HG03378 (cell line): Measurements from ENCODE around the gene ARHGAP22.

Source experiments
- ATAC-seq: cut with Tn5 transposase; IDR thresholded peaks from one replicate; pipeline ENCODE4 v1.9.1; 2021; ENCODE audit warnings: mild to moderate bottlenecking, moderate library complexity; ENCODE audit not compliant: unreplicated experiment

ARHGAP22 gene

DNA sequence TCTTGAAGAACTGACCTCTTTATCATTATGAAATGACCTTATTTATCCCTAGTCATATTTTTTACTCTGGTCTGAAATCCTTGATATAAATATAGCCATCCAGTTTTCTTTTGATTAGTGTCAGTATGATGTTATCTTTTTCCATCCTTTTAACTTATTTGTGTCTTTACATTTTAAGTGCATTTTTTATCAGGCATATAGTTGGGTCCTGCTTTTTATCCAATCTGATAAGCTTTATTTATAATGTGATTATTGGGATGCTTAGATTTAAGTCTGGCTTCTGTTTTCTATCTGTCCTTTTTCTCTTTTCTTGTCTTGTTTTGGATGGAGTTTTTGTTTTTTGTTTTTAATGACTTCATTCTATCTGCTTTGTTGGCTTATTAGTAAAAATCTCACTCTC, 119.2 kb downstream of the ARHGAP22 start:
- ATAC-seq, result no peak

DNA sequence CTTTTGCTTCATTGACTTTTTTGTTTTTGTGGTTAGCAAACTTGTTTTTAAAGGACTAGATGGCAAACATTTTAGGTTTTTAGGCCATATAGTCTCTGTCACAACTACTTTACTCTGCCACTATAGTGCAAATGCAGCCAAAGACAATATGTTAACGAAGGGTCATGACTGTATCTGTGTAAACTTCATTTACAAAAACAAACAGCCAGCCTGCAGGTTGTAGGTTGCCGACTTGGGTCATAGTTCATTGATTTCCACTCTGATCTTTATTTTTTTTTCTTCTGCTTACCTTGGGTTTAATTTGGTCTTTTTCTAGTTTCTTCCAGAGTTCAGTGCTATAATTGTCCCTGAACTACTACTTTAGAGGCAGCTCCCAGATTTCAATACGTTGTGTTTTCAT, 120.0 kb downstream of the ARHGAP22 start:
- ATAC-seq, result no peak

DNA sequence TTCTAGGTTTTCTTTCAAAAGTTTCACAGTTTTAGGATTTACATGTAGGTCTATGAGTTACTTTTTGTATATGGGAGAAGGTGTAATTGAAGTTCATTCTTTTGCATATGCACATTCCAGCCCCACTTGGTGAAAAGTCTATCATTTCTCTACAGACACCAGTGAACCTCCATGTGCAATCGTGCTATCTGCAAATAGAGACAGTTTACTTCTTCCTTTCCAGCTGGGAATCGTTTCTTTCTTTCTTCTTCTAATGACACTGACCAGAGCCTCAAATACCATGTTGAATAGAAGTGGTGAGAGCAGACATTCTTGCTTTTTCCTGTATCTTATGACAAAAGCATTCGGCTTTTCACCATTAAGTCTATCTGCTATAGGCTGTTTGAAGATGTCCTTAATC, 122.7 kb downstream of the ARHGAP22 start:
- ATAC-seq, result no peak

DNA sequence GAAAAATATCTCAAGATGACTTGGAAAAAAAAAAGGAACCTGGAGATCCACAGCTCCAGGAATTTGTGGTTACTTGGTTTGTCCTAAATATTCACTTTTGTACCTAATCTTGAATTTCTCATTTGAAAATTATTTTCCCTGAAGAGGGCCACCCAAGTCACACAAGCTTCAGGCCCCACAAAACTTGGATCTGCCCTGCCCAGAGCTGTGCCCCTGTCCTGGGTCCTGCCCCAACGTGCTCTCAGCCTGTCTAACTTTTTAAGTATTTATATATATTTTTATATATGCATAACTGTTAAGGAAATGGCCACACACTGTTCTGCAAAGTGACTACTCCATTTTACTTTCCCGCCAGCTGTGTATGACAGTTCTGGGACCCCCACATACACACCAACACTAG, 123.5 kb downstream of the ARHGAP22 start:
- ATAC-seq, result no peak

DNA sequence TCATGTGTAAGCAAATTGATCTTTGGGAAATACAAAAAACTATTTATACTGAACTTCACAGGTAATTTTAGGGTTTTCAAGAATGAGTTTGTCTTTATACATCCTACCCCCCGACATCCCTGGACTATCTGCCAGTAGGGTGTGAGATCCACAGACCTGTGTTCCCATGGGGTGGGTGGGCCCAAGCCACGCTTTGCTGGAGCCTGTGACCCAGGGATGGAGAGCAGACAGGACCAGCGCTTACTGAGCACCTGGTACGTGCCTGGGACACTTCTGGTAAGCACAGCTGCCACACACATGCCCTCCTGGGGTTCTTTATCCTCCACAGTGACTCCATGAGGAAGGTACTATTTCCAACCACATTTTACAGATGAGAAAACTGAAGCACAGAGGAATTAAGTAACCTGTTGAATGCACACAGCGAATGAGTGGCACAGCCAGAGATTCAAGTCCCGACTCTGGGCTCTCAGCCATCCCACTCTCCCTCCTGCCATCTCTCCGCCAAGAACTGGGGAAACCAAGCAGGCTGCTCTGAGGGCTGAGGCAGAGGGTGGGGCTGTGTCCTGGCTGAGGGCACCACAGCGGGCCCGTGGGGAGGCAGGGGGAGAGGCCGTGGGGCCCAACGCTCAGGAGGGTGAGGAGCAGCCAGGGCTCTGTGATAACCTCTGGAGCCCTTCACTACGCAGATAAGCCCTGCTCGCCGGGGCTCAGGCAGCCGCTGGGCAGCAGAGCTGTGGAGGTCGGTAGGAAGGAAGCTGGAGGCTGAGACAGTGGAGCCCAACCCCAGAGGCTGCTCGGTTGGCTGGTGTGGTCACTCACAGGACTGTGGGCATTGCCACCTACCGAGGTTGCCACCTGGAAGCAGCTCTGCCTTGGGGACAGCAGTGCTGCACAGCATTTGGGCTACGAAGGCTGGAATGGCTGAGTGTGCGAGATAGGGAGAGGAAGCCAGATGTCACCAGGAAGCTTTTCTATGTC, 124.2 kb downstream of the ARHGAP22 start:
- ATAC-seq, result no peak

DNA sequence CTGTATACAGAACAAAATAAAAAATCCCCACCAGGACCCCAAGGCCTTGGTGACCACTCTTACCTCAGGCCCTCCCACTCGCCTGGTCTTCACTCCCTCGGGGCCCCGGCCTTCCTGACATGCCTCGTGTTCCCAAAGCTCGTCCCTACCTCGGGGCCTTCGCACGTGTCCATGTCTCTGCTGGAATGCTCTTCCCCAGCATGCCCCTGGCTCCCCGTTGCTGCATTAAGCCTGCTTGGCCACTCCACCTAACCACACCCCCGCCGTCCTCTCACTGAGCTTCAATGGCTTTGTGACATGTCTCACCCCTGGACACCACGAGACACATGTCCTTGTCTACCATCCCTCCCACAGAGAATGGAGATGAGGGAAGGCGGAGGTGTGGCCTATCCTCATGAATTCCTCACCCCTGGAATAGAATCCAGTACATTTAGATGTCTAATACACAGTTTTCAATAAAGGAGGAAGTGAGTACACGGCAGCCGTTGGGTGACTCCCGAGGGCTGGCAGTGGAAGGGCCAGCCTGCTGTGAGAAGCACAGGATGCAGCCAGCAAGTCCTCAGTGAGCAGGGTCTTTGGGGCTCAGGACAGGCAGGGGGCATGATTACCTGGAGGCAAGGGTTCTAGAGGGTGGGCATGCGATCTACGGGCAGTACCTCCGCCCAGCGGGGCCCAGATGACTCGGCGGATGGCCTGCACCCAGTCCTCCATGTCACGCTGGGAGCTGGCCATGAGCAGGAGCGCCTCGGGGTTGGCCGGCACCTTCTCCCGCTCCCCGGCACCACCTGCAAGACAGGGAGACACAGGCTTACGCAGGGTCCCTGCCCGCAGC, 125.7 kb downstream of the ARHGAP22 start:
- ATAC-seq, result no peak

DNA sequence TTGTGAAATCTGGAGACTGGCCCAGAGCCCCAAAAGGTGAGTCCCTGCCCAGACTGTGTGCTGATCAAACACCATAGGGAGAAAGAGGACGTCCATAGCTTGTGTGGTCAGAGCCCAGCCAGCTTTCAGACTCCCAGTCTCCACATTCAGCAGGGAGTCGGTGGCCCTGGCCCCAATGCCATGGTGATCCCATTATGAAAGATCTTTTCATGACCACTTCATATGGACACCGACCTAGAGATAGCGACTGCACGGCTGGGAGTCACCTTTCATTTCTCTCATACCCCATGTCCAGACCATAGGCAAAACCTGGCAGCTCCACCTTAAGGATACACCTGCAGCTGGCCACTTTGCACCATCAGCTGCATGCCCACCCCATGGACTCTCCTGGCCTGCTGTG, 126.4 kb downstream of the ARHGAP22 start:
- no peak for ATAC-seq

DNA sequence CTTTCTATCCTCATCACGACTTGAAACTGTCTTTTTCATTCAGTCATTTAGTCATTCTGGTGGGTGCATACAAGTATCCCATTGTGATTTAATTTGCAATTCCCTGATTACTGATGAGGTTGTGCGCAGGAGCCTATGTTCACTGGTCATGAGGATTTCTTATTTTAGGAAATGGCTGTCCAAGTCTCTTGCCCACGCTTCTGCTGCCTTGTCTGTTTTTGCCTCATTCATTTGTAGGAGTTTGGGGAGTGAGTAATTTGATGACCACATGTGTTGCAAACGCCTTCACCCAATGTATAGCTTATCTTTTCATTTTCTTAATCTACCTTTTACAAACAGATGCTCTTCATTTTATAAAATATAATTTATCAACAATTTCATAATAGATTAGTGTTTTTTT, 127.3 kb downstream of the ARHGAP22 start:
- ATAC-seq, result no peak

DNA sequence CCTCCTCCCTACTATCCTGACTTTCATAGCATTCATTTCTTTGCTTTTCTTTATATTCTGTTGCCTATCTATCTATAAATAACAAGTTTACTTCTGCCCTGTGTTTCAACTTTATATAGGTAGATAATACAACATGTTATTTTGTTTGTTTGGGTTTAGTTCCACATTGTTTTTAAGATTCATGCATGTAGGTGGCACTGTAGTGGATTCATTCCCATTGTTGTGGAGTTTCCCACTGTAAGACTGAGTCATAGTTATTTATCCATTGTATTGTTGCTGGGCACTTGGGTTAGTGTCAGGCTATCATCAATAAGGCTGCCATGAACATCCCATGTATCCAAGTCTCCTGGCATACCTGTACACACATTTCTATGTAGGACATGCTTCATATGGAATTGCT, 127.7 kb downstream of the ARHGAP22 start:
- no peak for ATAC-seq

DNA sequence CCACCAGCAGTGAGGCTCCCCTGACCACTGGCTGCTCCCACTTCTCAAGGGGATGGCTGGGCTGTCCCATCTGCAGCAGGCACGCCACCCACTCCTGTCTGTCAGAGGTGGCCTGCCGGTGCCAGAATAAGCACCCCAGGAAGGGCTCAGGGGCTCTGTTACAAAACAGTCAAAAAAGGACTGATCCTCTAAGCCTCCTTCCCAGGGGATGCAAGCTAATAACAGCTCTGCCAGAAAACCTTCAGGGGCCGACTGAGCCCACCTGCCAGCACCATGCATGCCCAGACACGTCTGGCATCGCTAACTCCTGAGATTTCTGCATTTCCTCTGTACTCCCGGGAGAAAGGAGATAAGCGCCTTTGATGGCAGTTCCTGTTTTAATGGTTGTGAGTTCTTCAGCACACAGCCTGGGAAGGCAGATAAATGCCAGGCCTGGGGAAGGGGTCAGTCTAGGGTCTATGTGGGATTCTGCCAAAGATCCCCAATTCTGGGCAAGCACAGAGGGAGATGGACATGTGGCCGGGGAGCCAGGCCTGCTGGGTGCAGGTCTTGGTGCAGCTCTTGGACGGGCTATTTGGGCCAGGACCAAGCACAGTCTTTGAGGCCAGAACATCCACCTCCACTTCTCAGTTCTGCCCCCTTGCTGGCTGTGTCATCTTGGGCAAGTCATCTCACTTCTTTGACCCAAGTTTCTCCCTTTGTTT, 128.4 kb downstream of the ARHGAP22 start:
- ATAC-seq, result no peak

DNA sequence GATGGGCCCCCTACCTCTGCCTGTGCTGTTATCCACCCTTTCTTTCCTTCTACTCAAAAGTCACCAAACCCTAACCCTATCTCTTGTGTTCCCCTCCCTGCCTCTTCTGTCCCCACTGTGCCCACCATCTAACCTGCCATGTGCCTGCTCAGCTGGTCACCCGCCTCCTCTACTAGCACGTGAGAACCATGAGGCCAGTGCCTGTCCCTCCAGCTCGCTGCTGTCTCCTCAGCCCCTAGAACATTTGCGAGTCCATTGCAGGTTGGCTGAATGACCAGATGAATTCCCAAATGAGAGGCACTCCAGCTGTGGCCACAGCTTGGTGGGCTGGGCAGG, 129.0 kb downstream of the ARHGAP22 start:
- no peak for ATAC-seq

DNA sequence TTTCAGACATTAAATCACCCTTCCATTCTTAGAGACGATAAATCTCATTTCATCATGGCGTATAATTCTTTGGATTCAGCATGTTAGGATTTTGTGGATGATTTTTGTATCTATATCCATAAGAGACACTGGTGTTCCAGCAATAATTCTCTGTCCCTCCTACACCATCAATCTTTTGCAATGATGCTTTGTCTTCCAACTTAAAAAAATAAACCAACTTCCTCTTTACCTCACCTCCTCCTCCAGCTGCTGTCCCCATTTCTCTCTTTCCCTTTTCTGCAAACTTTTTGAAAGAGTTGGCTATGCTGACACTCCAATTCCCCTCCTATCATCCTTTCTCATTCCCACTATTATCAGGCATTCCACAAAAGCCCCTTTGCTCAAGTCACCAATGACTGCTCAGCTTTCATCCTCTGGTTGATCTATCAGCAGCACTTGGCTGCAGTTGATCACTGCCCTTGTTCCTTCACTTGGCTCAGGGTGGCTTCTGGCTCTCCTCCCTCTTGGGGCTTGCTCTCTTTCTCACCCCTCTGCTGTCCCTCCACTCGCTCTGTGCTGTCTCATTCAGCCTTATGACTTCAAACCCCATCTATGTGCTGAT, 130.0 kb downstream of the ARHGAP22 start:
- ATAC-seq, result no peak

DNA sequence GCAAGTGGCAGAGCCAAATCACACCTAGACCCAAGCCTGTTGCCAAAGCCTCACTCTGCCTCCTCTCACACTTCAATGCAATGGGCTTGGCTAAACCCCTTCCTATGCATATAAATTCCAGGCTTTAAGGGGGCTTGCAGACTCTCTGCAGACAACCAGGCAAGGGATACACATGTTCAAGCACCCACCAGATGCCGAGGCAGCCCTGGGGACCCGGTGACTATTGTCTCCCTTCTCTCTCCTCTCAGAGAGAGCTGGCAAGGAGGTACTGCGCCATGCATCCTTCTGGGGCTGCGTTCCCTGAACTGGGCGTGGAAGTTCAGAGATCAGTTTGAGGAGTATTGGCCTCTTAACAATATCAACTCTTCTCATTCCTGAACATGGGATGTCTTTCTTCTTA, 131.2 kb downstream of the ARHGAP22 start:
- ATAC-seq, result no peak

DNA sequence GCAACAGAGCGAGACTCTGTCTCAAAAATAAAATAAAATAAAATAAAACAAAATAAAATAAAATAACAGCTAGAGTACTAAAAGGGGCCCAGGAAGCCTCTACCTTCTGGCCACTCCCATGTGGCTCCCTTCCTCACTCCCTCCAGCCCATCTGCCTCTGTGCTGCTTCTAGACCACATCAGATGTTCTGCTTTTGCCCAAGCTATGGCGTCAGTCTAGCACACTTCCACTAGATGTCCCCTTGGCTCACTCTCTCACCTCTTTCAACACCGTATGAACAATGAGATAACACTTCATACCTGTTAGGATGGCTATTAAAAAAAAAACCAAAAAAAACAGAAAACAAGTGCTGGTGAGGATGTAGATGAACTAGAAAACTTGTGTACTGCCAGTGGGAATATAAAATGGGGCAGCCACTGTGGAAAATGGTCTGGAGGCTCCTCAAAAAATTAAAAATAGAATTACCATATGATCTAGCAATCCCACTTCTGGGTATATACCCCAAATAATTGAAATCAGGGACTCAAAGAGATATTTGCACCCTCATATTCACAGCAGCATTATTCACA, 132.3 kb downstream of the ARHGAP22 start:
- ATAC-seq, result no peak

DNA sequence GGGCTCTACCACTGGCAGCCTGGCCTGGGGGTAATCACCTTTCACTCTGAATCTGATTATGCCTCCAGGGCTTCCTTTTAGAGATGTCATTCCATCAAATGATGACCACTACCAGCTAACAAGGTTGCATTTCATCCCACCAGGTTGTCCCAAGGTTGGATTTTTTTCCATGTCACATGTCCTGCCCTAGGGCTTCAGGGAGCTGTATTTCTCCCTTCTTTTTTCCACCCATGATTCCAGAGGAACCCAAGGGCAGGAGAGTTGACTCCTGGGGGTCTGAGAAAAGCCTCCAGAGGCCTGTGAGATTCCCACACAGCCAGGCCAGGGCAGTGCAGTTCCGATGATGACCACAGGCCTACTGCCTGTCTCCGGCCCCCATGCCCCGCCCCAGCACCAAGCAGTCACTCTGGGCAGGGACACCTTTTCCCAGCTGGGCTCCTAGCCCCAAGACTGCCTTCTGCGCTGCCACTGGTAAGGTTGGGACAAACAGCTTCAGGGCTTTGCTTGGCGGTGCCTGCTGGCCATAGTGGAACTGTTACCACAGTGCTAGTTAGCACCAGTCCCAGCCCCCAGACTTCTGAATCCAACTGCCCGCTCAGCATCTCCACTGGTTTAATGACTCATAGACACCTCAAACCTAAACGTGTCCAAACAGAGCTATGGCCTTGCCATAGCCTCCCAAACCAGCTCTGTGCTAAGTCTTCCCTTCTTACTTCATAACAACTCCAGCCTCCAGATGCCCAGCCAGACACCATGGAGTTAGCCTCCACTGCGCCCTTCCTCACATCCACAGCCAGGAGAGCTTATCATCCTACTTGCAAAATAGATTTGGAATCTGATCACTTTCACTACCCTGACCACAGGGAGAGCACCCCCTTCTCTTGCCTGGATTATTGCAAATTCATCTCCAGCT, 133.7 kb downstream of the ARHGAP22 start:
- ATAC-seq, result no peak

DNA sequence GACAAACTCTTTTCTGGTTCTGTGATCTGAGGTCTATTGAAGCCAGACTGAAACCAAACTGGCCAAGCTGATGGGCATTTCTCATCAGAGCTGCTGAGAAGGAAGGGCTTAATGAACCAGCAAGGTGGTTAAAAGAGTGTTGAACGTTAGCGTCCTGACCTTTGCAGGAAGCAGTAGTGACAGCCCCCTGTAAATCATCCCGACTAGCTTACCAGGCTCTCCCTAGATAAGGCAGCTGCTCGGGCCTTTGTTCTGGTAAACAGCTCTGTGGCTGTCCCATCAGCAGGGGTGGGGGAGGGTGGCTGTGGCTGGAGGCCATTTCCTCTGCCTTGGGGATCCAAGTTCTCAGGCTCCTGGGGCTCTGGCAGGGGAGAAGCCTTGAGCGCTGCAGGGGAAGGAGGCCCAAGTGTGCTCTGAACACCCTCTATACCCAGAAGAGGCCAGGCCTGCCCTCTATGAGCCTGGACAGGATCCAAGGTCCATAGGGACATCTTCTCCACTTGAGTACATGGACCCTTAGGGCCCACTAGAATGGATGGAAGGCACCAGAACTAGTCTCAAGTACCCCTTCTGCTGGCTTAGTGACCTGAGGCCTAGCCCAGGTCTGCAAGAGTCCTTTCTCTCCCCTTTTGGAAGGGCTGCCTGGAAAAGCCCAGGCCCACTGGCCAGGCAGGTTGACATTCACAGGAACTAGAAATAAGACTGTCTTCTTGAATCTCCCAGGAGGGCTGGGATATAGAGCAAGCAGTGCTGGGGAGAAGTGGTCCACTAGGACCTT, 134.6 kb downstream of the ARHGAP22 start:
- ATAC-seq, result no peak

DNA sequence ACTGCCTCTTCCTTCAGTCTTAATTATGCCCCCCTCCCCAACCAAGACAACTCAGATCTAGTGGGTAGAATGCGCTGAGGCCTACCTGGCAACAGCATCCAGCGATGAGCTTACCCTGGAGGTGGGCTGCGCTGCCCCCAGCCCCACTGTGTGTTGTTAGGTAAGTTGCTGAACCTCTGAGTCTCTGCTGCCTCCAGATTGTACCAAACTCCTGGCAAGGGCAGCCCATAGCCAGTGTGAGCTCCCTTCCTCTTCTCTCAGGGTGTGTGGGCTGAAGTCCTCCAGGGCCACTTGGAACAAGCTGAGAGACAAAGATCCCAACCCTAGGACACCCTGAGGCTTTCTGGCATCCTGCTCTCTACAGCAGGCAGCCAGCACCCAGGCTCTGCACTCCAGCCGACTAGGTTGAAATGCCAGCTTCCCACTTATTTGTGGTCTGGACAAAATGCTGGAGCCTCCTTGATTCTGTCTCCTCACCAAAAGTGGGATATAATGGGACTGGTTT, 135.3 kb downstream of the ARHGAP22 start:
- ATAC-seq, result no peak

DNA sequence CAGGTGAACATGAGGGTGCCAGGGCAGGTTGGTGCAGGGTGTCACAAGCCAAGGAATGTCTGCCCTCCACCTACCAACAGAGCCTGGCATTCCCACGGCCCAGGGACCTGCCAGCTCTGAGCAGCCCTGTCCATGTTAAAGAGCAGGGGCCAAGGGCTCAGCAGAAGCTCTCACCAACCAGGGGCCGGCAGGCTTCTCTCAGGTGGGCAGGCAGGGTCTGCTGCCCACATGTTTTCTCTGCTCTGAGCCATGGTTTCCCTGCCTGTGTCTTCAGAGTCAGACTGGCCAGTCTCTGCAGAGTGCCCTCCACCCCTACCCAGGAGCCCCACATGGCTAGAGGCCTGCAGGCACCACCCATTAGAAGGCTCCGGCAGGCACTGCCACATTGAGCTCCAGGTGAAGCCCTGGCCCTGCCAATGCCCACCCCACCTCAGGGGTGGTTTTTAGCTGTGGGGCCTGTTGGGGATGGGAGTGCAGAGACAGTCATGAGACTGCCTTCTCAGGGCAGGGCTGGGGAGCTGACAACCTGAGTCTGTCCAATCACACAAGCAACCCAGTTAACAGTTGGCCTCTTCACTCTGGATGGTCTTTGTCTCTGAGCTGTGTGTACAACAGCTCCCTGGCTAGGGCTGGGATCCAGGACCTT, 135.9 kb downstream of the ARHGAP22 start:
- ATAC-seq, result no peak
